Stimulated activated memory B cell treated with anti-CD40 and anti-IgM and Interleukin-4, amounts not matched to agents 10 μg/mL and 1 μg/mL and 100 μg/mL, for 72 hours (primary cell): ENCODE results near the gene CTRB1.
"Not testable (repeated sequence)": the region's sequence is repeated elsewhere in the genome, so short reads cannot be mapped to it uniquely, and the experiment has no call there.

Experiments used
- ATAC-seq: fragments of 150-1000 bp; cut with Tn5 transposase; 2 replicates; pipeline ENCODE4 v1.10.0; 2021
- H3K27ac Mint-ChIP-seq: one replicate; pipeline ENCODE4 v1.8.0; 2022; ENCODE audit warnings: mild to moderate bottlenecking, mixed read lengths
- H3K27me3 Mint-ChIP-seq: one replicate; pipeline ENCODE4 v1.8.0; 2022; ENCODE audit warnings: mixed read lengths
- H3K36me3 Mint-ChIP-seq: one replicate; pipeline ENCODE4 v1.8.0; 2022; ENCODE audit warnings: mixed read lengths
- H3K4me1 Mint-ChIP-seq: one replicate; pipeline ENCODE4 v1.8.0; 2022; ENCODE audit warnings: mixed read lengths
- H3K4me3 Mint-ChIP-seq: one replicate; pipeline ENCODE4 v1.8.0; 2022; ENCODE audit warnings: mild to moderate bottlenecking, moderate library complexity, mixed read lengths
- H3K9me3 Mint-ChIP-seq: one replicate; pipeline ENCODE4 v1.8.0; 2022; ENCODE audit warnings: mixed read lengths

The CTRB1 gene

GRCh38 chr16:75209944-75210343 lies 8.8 kb upstream of the CTRB1 start:
- no peaks in the 10 kb centered on the region for H3K36me3 Mint-ChIP-seq
- no peak overlapping the region for H3K4me3 Mint-ChIP-seq
- H3K9me3 Mint-ChIP-seq = no peaks in the 10 kb centered on the region
- H3K4me1 Mint-ChIP-seq = peaks cover 8% of the 10 kb centered on the region
- no peak for ATAC-seq
- H3K27ac Mint-ChIP-seq = no peak overlapping the region
- H3K27me3 Mint-ChIP-seq = peaks cover 54% of the 10 kb centered on the region

GRCh38 chr16:75211286-75211685 lies 7.5 kb upstream of the CTRB1 start:
- not testable (repeated sequence) for H3K27ac Mint-ChIP-seq, H3K4me1 Mint-ChIP-seq, ATAC-seq, H3K36me3 Mint-ChIP-seq, H3K4me3 Mint-ChIP-seq, H3K9me3 Mint-ChIP-seq
- H3K27me3 Mint-ChIP-seq = peaks cover 54% of the 10 kb centered on the region

- Mint-ChIP-seq H3K27me3 (peaks cover 19% of the 10 kb centered on the region), H3K36me3 (no peaks in the 10 kb centered on the region), H3K4me1 (peaks cover 24% of the 10 kb centered on the region), H3K27ac (no peak overlapping the region), H3K4me3 (no peak overlapping the region), H3K9me3 (no peaks in the 10 kb centered on the region)
- ATAC-seq = no peak
Measured at GRCh38 chr16:75216127-75216526, 2.7 kb upstream of the CTRB1 start.

- no peak for ATAC-seq
- H3K27ac Mint-ChIP-seq = no peak overlapping the region
- H3K4me1 Mint-ChIP-seq = peaks cover 24% of the 10 kb centered on the region
- H3K9me3 Mint-ChIP-seq = no peaks in the 10 kb centered on the region
- no peaks in the 10 kb centered on the region for H3K36me3 Mint-ChIP-seq
- peaks cover 19% of the 10 kb centered on the region for H3K27me3 Mint-ChIP-seq
- no peak overlapping the region for H3K4me3 Mint-ChIP-seq
Measured at GRCh38 chr16:75216576-75216975, 2.2 kb upstream of the CTRB1 start.

- H3K9me3 Mint-ChIP-seq = no peaks in the 10 kb centered on the region
- peaks cover 24% of the 10 kb centered on the region for H3K4me1 Mint-ChIP-seq
- H3K27me3 Mint-ChIP-seq = peaks cover 17% of the 10 kb centered on the region
- no peak overlapping the region for H3K4me3 Mint-ChIP-seq
- no peaks in the 10 kb centered on the region for H3K36me3 Mint-ChIP-seq
- no peak overlapping the region for H3K27ac Mint-ChIP-seq
- no peak for ATAC-seq
Measured at GRCh38 chr16:75217389-75217851, 1.4 kb upstream of the CTRB1 start.

- H3K36me3 Mint-ChIP-seq = no peaks in the 10 kb centered on the region
- H3K27me3 Mint-ChIP-seq = peaks cover 10% of the 10 kb centered on the region
- ATAC-seq = no peak
- peaks cover 24% of the 10 kb centered on the region for H3K4me1 Mint-ChIP-seq
- no peak overlapping the region for H3K4me3 Mint-ChIP-seq
- no peaks in the 10 kb centered on the region for H3K9me3 Mint-ChIP-seq
- H3K27ac Mint-ChIP-seq = no peak overlapping the region
Measured at GRCh38 chr16:75219088-75219487, 300 bp downstream of the CTRB1 start.

- Mint-ChIP-seq H3K9me3 (no peaks in the 10 kb centered on the region), H3K27me3 (peaks cover 18% of the 10 kb centered on the region), H3K4me1 (peaks cover 24% of the 10 kb centered on the region), H3K4me3 (peak overlapping the region; percentile 60), H3K27ac (peak overlapping the region; percentile 57), H3K36me3 (no peaks in the 10 kb centered on the region)
- no peak for ATAC-seq
Measured at GRCh38 chr16:75219838-75220237, 1.1 kb downstream of the CTRB1 start.

- Mint-ChIP-seq H3K27ac (no peak overlapping the region), H3K27me3 (peaks cover 43% of the 10 kb centered on the region), H3K36me3 (no peaks in the 10 kb centered on the region), H3K9me3 (no peaks in the 10 kb centered on the region), H3K4me1 (peaks cover 24% of the 10 kb centered on the region), H3K4me3 (no peak overlapping the region)
- ATAC-seq = no peak
Measured at GRCh38 chr16:75222271-75222783, 3.5 kb downstream of the CTRB1 start.

GRCh38 chr16:75223129-75223528 lies 4.3 kb downstream of the CTRB1 start:
- H3K27me3 Mint-ChIP-seq = peaks cover 51% of the 10 kb centered on the region
- H3K4me3 Mint-ChIP-seq, ATAC-seq, H3K9me3 Mint-ChIP-seq, H3K36me3 Mint-ChIP-seq, H3K27ac Mint-ChIP-seq: not testable (repeated sequence)
- H3K4me1 Mint-ChIP-seq = peaks cover 23% of the 10 kb centered on the region

- H3K27ac Mint-ChIP-seq = no peak overlapping the region
- no peaks in the 10 kb centered on the region for H3K36me3 Mint-ChIP-seq
- H3K4me1 Mint-ChIP-seq = peaks cover 14% of the 10 kb centered on the region
- ATAC-seq = no peak
- H3K9me3 Mint-ChIP-seq = no peaks in the 10 kb centered on the region
- no peak overlapping the region for H3K4me3 Mint-ChIP-seq
- peaks cover 64% of the 10 kb centered on the region for H3K27me3 Mint-ChIP-seq
Measured at GRCh38 chr16:75224306-75225082, 5.7 kb downstream of the CTRB1 start.

GRCh38 chr16:75225092-75225491 lies 6.3 kb downstream of the CTRB1 start:
- Mint-ChIP-seq H3K36me3 (no peaks in the 10 kb centered on the region), H3K4me1 (peaks cover 8% of the 10 kb centered on the region), H3K27me3 (peaks cover 70% of the 10 kb centered on the region), H3K4me3 (no peak overlapping the region), H3K9me3 (no peaks in the 10 kb centered on the region), H3K27ac (no peak overlapping the region)
- ATAC-seq = no peak

GRCh38 chr16:75225678-75226515 lies 7.1 kb downstream of the CTRB1 start:
- no peaks in the 10 kb centered on the region for H3K36me3 Mint-ChIP-seq
- no peak overlapping the region for H3K27ac Mint-ChIP-seq
- H3K4me3 Mint-ChIP-seq = no peak overlapping the region
- H3K27me3 Mint-ChIP-seq = peaks cover 78% of the 10 kb centered on the region
- H3K9me3 Mint-ChIP-seq = no peaks in the 10 kb centered on the region
- peaks cover 1% of the 10 kb centered on the region for H3K4me1 Mint-ChIP-seq
- no peak for ATAC-seq

GRCh38 chr16:75226550-75227360 lies 8.0 kb downstream of the CTRB1 start:
- H3K27me3 Mint-ChIP-seq = peaks cover 87% of the 10 kb centered on the region
- H3K27ac Mint-ChIP-seq = no peak overlapping the region
- no peaks in the 10 kb centered on the region for H3K9me3 Mint-ChIP-seq
- H3K36me3 Mint-ChIP-seq = no peaks in the 10 kb centered on the region
- H3K4me1 Mint-ChIP-seq = no peaks in the 10 kb centered on the region
- no peak overlapping the region for H3K4me3 Mint-ChIP-seq
- ATAC-seq = no peak

GRCh38 chr16:75227361-75228142 lies 8.8 kb downstream of the CTRB1 start:
- no peak overlapping the region for H3K27ac Mint-ChIP-seq
- H3K4me3 Mint-ChIP-seq = no peak overlapping the region
- no peaks in the 10 kb centered on the region for H3K9me3 Mint-ChIP-seq
- no peaks in the 10 kb centered on the region for H3K36me3 Mint-ChIP-seq
- peaks cover 85% of the 10 kb centered on the region for H3K27me3 Mint-ChIP-seq
- no peak for ATAC-seq
- no peaks in the 10 kb centered on the region for H3K4me1 Mint-ChIP-seq
